Measurements from ENCODE around the gene CAMTA1. TPM values are rescaled to one million over a fixed set of nuclear protein-coding genes. Genes with fewer than 3 reads are reported as not detected.

CAMTA1 gene
- total RNA-seq, 2 experiments from 2014 or later = 39.3 to 48.8 TPM

- Mint-ChIP-seq H3K4me1 (peaks cover 3% of the 10 kb centered on the region), H3K27ac (no peak overlapping the region), H3K36me3 (ENCODE audit: low read depth) (no peaks in the 10 kb centered on the region), H3K4me3 (no peak overlapping the region), H3K9me3 (no peaks in the 10 kb centered on the region), H3K27me3 (peaks cover 10% of the 10 kb centered on the region)
- no peak for DNase-seq
- ChIA-PET POLR2A (no interaction called here), CTCF (no interaction called here)
Measured at GRCh38 chr1:6770751-6771440, 14.4 kb upstream of the CAMTA1 start.

- CTCF ChIA-PET = no interaction called here
- H3K36me3 Mint-ChIP-seq (ENCODE audit: low read depth) = no peaks in the 10 kb centered on the region
- POLR2A ChIA-PET = interaction anchor here (0.6 kb wide), 1 partner anchor 254 kb away, joined by 3 read pairs; no protein-coding TSS in a partner anchor
- peaks cover 10% of the 10 kb centered on the region for H3K27me3 Mint-ChIP-seq
- DNase-seq = no peak
- H3K27ac Mint-ChIP-seq = no peak overlapping the region
- no peak overlapping the region for H3K4me3 Mint-ChIP-seq
- no peaks in the 10 kb centered on the region for H3K9me3 Mint-ChIP-seq
- peaks cover 3% of the 10 kb centered on the region for H3K4me1 Mint-ChIP-seq
Measured at GRCh38 chr1:6771441-6771769, 13.8 kb upstream of the CAMTA1 start.

GRCh38 chr1:6774381-6774780 is 10.9 kb upstream of the CAMTA1 start:
- Mint-ChIP-seq H3K27ac (no peak overlapping the region), H3K4me1 (peaks cover 16% of the 10 kb centered on the region), H3K27me3 (peaks cover 12% of the 10 kb centered on the region), H3K9me3 (no peaks in the 10 kb centered on the region), H3K36me3 (ENCODE audit: low read depth) (no peaks in the 10 kb centered on the region), H3K4me3 (no peak overlapping the region)
- CTCF ChIA-PET = no interaction called here
- no peak for DNase-seq
- POLR2A ChIA-PET = no interaction called here

- peaks cover 16% of the 10 kb centered on the region for H3K4me1 Mint-ChIP-seq
- POLR2A ChIA-PET = no interaction called here
- H3K27me3 Mint-ChIP-seq = peaks cover 10% of the 10 kb centered on the region
- H3K9me3 Mint-ChIP-seq = no peaks in the 10 kb centered on the region
- no peak for DNase-seq
- H3K27ac Mint-ChIP-seq = no peak overlapping the region
- CTCF ChIA-PET = no interaction called here
- H3K4me3 Mint-ChIP-seq = no peak overlapping the region
- no peaks in the 10 kb centered on the region for H3K36me3 Mint-ChIP-seq (ENCODE audit: low read depth)
Measured at GRCh38 chr1:6775261-6776043, 9.8 kb upstream of the CAMTA1 start.

GRCh38 chr1:6776389-6776788 is 8.9 kb upstream of the CAMTA1 start:
- no peaks in the 10 kb centered on the region for H3K9me3 Mint-ChIP-seq
- no peak overlapping the region for H3K27ac Mint-ChIP-seq
- H3K4me3 Mint-ChIP-seq = no peak overlapping the region
- no peak for DNase-seq
- H3K4me1 Mint-ChIP-seq = peaks cover 16% of the 10 kb centered on the region
- peaks cover 7% of the 10 kb centered on the region for H3K27me3 Mint-ChIP-seq
- CTCF ChIA-PET = no interaction called here
- POLR2A ChIA-PET = no interaction called here
- no peaks in the 10 kb centered on the region for H3K36me3 Mint-ChIP-seq (ENCODE audit: low read depth)

- no peak overlapping the region for H3K4me3 Mint-ChIP-seq
- DNase-seq = no peak
- ChIA-PET CTCF (no interaction called here), POLR2A (no interaction called here)
- no peaks in the 10 kb centered on the region for H3K9me3 Mint-ChIP-seq
- no peak overlapping the region for H3K27ac Mint-ChIP-seq
- H3K4me1 Mint-ChIP-seq = peaks cover 16% of the 10 kb centered on the region
- no peaks in the 10 kb centered on the region for H3K36me3 Mint-ChIP-seq (ENCODE audit: low read depth)
- peaks cover 7% of the 10 kb centered on the region for H3K27me3 Mint-ChIP-seq
Measured at GRCh38 chr1:6776895-6777294, 8.4 kb upstream of the CAMTA1 start.

- H3K9me3 Mint-ChIP-seq = no peaks in the 10 kb centered on the region
- ChIA-PET CTCF (interaction anchor here (0.6 to 0.7 kb wide), 3 partner anchors 11 to 233 kb away, joined by 3 read pairs; no protein-coding TSS in a partner anchor), POLR2A (no interaction called here)
- peaks cover 7% of the 10 kb centered on the region for H3K27me3 Mint-ChIP-seq
- H3K4me1 Mint-ChIP-seq = peaks cover 16% of the 10 kb centered on the region
- H3K4me3 Mint-ChIP-seq = no peak overlapping the region
- no peak overlapping the region for H3K27ac Mint-ChIP-seq
- DNase-seq = no peak
- no peaks in the 10 kb centered on the region for H3K36me3 Mint-ChIP-seq (ENCODE audit: low read depth)
Measured at GRCh38 chr1:6777813-6778212, 7.4 kb upstream of the CAMTA1 start.

GRCh38 chr1:6779089-6779805 is 6.0 kb upstream of the CAMTA1 start:
- no peak overlapping the region for H3K27ac Mint-ChIP-seq
- peaks cover 3% of the 10 kb centered on the region for H3K27me3 Mint-ChIP-seq
- H3K4me1 Mint-ChIP-seq = peaks cover 24% of the 10 kb centered on the region
- H3K36me3 Mint-ChIP-seq (ENCODE audit: low read depth) = no peaks in the 10 kb centered on the region
- ChIA-PET CTCF (no interaction called here), POLR2A (no interaction called here)
- no peaks in the 10 kb centered on the region for H3K9me3 Mint-ChIP-seq
- DNase-seq = no peak
- H3K4me3 Mint-ChIP-seq = no peak overlapping the region

- Mint-ChIP-seq H3K9me3 (no peaks in the 10 kb centered on the region), H3K27ac (no peak overlapping the region), H3K27me3 (no peaks in the 10 kb centered on the region), H3K4me1 (peaks cover 31% of the 10 kb centered on the region), H3K36me3 (ENCODE audit: low read depth) (peaks cover 8% of the 10 kb centered on the region), H3K4me3 (no peak overlapping the region)
- CTCF ChIA-PET = no interaction called here
- POLR2A ChIA-PET = interaction anchor here (0.7 kb wide), 1 partner anchor 104 kb away, joined by 3 read pairs; no protein-coding TSS in a partner anchor
- DNase-seq = no peak
Measured at GRCh38 chr1:6782151-6782550, 3.1 kb upstream of the CAMTA1 start.

- Mint-ChIP-seq H3K9me3 (no peaks in the 10 kb centered on the region), H3K27me3 (no peaks in the 10 kb centered on the region), H3K4me1 (peaks cover 37% of the 10 kb centered on the region), H3K36me3 (ENCODE audit: low read depth) (peaks cover 15% of the 10 kb centered on the region), H3K4me3 (peak overlapping the region; percentile 82), H3K27ac (peak overlapping the region; percentile 91)
- ChIA-PET CTCF (interaction anchor here (0.7 kb wide), 1 partner anchor 546 kb away, joined by 3 read pairs; no protein-coding TSS in a partner anchor), POLR2A (no interaction called here)
- DNase-seq = no peak
Measured at GRCh38 chr1:6783221-6783620, 2.0 kb upstream of the CAMTA1 start.

GRCh38 chr1:6783936-6784559 is 1.2 kb upstream of the CAMTA1 start:
- H3K27ac Mint-ChIP-seq = peak overlapping the region; percentile 91
- H3K4me3 Mint-ChIP-seq = peak overlapping the region; percentile 82
- no peaks in the 10 kb centered on the region for H3K27me3 Mint-ChIP-seq
- CTCF ChIA-PET = interaction anchor here (0.8 to 1.1 kb wide), 2 partner anchors 83 to 231 kb away, joined by 3 read pairs; partner anchors contain the start of gene DNAJC11
- POLR2A ChIA-PET = interaction anchor here (0.6 to 1.0 kb wide), 2 partner anchors 14 to 181 kb away, joined by 4 read pairs; no protein-coding TSS in a partner anchor
- no peaks in the 10 kb centered on the region for H3K9me3 Mint-ChIP-seq
- H3K4me1 Mint-ChIP-seq = peaks cover 42% of the 10 kb centered on the region
- peaks cover 20% of the 10 kb centered on the region for H3K36me3 Mint-ChIP-seq (ENCODE audit: low read depth)
- DNase-seq = no peak

- peak; percentile 100 for DNase-seq
- CTCF ChIA-PET = interaction anchor here (0.8 to 1.4 kb wide), 4 partner anchors 17 to 433 kb away, joined by 3 to 4 read pairs (median 4); partner anchors contain the start of gene DNAJC11
- H3K4me1 Mint-ChIP-seq = peaks cover 43% of the 10 kb centered on the region
- H3K36me3 Mint-ChIP-seq (ENCODE audit: low read depth) = peaks cover 20% of the 10 kb centered on the region
- POLR2A ChIA-PET = interaction anchor here (0.6 to 1.0 kb wide), 3 partner anchors 18 to 181 kb away, joined by 3 to 4 read pairs (median 4); no protein-coding TSS in a partner anchor
- H3K9me3 Mint-ChIP-seq = no peaks in the 10 kb centered on the region
- H3K4me3 Mint-ChIP-seq = peak overlapping the region; percentile 86
- H3K27me3 Mint-ChIP-seq = no peaks in the 10 kb centered on the region
- H3K27ac Mint-ChIP-seq = peak overlapping the region; percentile 92
Measured at GRCh38 chr1:6784560-6785317, 515 bp upstream of the CAMTA1 start.
